OCI-LY1 (cell line): ENCODE results near the gene DNAH17.

Experiments
- EZH2 ChIP-seq: fragments of 200-600 bp; sonication (generic), shearing (Covaris generic); IDR thresholded peaks from 2 replicates; pipeline ENCODE4 v1.8.0; 2017; ENCODE audit warnings: borderline replicate concordance, mixed run types, mild to moderate bottlenecking, antibody characterized with exemption, low read length, moderate library complexity, mixed read lengths
- TF ChIP-seq, protein P1 (sequence below): fragments of 200-600 bp; sonication (generic), shearing (Covaris generic); IDR thresholded peaks from 2 replicates; pipeline ENCODE4 v1.5.1; 2017; ENCODE audit warnings: mild to moderate bottlenecking, antibody characterized with exemption, low read length, moderate library complexity, mixed read lengths

GRCh38 chr17:78571329-78571728 lies 5.9 kb downstream of the DNAH17 start:
- TF ChIP-seq, protein P1, sequence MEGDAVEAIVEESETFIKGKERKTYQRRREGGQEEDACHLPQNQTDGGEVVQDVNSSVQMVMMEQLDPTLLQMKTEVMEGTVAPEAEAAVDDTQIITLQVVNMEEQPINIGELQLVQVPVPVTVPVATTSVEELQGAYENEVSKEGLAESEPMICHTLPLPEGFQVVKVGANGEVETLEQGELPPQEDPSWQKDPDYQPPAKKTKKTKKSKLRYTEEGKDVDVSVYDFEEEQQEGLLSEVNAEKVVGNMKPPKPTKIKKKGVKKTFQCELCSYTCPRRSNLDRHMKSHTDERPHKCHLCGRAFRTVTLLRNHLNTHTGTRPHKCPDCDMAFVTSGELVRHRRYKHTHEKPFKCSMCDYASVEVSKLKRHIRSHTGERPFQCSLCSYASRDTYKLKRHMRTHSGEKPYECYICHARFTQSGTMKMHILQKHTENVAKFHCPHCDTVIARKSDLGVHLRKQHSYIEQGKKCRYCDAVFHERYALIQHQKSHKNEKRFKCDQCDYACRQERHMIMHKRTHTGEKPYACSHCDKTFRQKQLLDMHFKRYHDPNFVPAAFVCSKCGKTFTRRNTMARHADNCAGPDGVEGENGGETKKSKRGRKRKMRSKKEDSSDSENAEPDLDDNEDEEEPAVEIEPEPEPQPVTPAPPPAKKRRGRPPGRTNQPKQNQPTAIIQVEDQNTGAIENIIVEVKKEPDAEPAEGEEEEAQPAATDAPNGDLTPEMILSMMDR = no peak
- TF ChIP-seq EZH2 = no peak
